ENCODE measurements around the gene PCK2.

Gene PCK2

DNA sequence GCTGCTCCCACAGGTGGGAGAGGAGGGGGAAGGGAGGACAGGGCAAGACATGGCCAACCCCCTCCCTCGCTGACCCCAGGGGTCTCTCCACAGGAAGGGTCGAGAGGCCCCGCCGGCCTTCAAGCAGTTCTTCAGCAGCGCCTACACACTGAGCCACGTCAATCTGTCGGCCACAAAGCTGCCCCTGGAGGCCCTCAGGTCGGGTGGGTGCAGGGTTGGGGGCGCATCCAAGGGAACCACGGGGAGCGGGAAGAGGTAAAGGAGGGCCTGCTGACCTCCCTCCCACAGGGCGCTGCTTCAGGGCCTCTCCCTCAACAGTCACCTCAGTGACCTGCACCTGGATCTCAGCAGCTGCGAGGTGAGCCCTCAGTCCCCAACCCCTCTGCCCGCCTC, 36.2 kb upstream of the PCK2 start:
- DNase-seq (ENCODE audit: low read depth): no peak
- no peak for TF ChIP-seq CTCF (IDR thresholded peaks at IDR 0.05; ENCODE audit: low read depth, low read length, missing control alignments)
- no peak overlapping the region for H3K4me3 ChIP-seq (ENCODE audit: low read depth, low read length)
- in situ Hi-C loops (cut with HindIII; ENCODE audit: low sequenced_read_pairs): no loop called here

DNA sequence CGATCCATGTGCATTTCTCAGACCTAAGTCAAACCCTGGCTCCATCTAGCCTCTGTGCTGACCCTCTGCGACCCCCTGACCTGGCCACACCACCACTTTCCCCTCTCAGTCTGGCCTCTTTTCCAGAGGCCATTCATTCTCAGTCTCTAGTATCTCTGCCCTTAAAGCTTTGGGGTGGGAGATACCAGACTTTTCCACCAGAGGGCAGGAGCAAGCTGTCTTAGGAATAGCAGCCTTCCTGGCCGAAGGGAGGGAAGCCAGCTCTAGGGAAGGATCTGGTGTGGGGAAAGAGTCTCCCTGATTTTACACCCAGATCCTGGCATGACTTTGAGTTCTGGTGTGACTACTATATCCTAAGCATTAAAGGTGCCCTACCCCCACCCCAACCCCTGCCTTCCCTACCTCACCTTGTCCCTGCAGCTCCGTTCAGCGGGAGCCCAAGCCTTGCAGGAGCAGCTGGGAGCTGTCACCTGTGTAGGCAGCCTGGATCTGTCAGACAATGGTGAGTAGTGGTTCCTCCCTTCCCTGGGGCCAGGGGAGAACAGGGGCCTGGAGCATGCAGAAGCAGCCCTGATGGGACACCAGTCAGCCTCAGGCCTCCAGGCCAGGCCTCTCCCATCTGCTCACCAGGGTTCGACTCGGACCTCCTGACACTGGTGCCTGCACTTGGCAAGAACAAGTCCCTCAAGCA, 35.7 kb upstream of the PCK2 start:
- in situ Hi-C loops (cut with HindIII; ENCODE audit: low sequenced_read_pairs): no loop called here
- no peak overlapping the region for H3K4me3 ChIP-seq (ENCODE audit: low read depth, low read length)
- peak; percentile 66 for DNase-seq (ENCODE audit: low read depth)
- TF ChIP-seq CTCF (IDR thresholded peaks at IDR 0.05; ENCODE audit: low read depth, low read length, missing control alignments): peak; percentile 92

DNA sequence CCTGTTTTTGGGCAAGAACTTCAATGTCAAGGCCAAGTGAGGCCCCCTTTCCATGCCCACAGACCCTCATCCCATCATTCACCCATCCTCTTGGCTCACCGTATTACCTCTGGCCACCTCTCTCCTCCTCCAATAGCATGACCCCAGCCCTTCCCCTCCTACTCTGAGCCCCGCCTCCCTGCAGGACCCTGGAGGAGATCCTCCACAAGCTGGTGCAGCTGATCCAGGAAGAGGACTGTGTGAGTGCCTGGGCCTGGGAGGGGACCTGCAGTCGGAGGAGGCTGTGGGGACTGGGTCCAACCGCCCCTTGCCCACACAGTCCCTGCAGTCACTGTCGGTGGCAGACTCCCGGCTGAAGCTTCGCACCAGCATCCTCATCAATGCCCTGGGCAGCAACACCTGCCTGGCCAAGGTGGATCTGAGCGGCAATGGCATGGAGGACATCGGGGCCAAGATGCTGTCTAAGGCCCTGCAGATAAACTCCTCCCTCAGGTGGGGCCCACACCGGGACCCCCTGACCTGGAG, 35.1 kb upstream of the PCK2 start:
- TF ChIP-seq CTCF (IDR thresholded peaks at IDR 0.05; ENCODE audit: low read depth, low read length, missing control alignments): no peak
- no peak for DNase-seq (ENCODE audit: low read depth)
- in situ Hi-C loops (cut with HindIII; ENCODE audit: low sequenced_read_pairs): no loop called here
- no peak overlapping the region for H3K4me3 ChIP-seq (ENCODE audit: low read depth, low read length)

GRCh38 chr14:24059841-24060388, 34.2 kb upstream of the PCK2 start:
- no peak for TF ChIP-seq CTCF (IDR thresholded peaks at IDR 0.05; ENCODE audit: low read depth, low read length, missing control alignments)
- H3K4me3 ChIP-seq (ENCODE audit: low read depth, low read length): no peak overlapping the region
- DNase-seq (ENCODE audit: low read depth): no peak
- in situ Hi-C loops (cut with HindIII; ENCODE audit: low sequenced_read_pairs): no loop called here

- no peak for DNase-seq (ENCODE audit: low read depth)
- no peak overlapping the region for H3K4me3 ChIP-seq (ENCODE audit: low read depth, low read length)
- in situ Hi-C loops (cut with HindIII; ENCODE audit: low sequenced_read_pairs): no loop called here
- TF ChIP-seq CTCF (IDR thresholded peaks at IDR 0.05; ENCODE audit: low read depth, low read length, missing control alignments): no peak
These were observed 33.7 kb upstream of the PCK2 start for GRCh38 chr14:24060443-24060842.

DNA sequence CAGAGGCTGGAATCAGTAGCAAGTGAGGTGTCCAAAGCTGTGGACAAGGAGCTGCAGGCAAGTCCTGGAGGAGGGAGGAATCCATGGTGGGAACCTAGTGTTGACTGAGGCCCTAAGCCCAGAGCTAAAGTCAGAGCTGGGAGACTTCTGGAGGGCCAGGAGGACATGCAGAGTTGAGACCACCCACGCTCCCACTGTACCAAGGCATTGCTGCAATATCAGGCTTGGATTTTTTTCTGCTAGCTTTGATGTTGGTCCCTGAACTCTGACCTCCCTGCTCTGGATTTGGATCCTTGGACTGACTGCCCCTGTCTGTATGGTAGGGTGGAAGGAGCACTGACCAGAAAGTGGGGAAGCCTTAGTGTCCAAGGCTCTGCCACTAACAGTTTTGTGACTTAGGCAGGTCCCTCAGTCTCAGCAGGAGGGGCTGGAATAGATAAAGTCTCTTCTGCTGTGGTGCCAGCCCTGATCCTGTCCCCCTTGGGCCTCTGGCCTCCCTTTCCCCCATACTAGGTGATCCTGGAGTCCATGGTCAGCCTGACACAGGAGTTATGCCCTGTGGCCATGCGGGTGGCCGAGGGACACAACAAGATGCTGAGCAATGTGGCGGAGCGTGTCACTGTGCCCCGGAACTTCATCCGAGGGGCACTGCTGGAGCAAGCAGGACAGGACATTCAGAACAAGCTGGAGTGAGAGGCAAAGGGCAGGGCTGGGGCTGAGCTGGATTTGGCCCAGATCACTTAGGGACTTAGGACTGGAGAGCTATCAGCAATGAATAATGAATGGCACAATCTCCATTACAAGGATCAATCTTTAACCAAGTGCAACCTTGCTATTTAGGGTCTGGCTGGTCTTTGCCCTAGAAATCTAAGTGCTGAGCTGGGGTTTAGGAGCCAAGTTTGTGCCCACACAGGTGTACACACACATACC, 32.9 kb upstream of the PCK2 start:
- DNase-seq (ENCODE audit: low read depth): no peak
- no peak overlapping the region for H3K4me3 ChIP-seq (ENCODE audit: low read depth, low read length)
- in situ Hi-C loops (cut with HindIII; ENCODE audit: low sequenced_read_pairs): no loop called here
- TF ChIP-seq CTCF (IDR thresholded peaks at IDR 0.05; ENCODE audit: low read depth, low read length, missing control alignments): no peak

All from astrocyte of the cerebellum (primary cell).